Measurements from ENCODE around the gene ZNF74. TPM values are rescaled to one million over a fixed set of nuclear protein-coding genes. Genes with fewer than 3 reads are reported as not detected.

The ZNF74 gene
- total RNA-seq, 2 donors from 2014 or later, result 6.4 to 10.0 TPM

Other genes starting within 250 kb of the ZNF74 start
- gene CCDC188, start 243.1 kb upstream of the ZNF74 start, total RNA-seq, result under 1 TPM; 0.32 to 0.77 TPM
- 1 to 10 TPM; 1.4 to 2.6 TPM for gene RTN4R, start 125.8 kb upstream of the ZNF74 start, total RNA-seq
- 10 to 100 TPM; 20.5 to 29.2 TPM for gene DGCR6L, start 74.1 kb upstream of the ZNF74 start, total RNA-seq
- gene SCARF2, start 43.7 kb downstream of the ZNF74 start, total RNA-seq, result 1 to 10 TPM in 1 of 2 donors, under 1 TPM in 1; 0.43 to 1.5 TPM
- gene KLHL22, start 101.6 kb downstream of the ZNF74 start, total RNA-seq, result 10 to 100 TPM; 19.3 to 22.4 TPM
- 100 to 1,000 TPM; 115 to 118 TPM for gene MED15, start 113.5 kb downstream of the ZNF74 start, total RNA-seq

Data from activated T-helper 17 cell treated with anti-CD3 and anti-CD28 coated beads, Interleukin-2, amount 50 U/mL, for 72 hours (primary cell).